ENCODE measurements around the gene HLA-G.

Gene HLA-G

GRCh38 chr6:29830409-29830808 lies 2.8 kb downstream of the HLA-G start:
- H3K79me2 ChIP-seq (ENCODE audit: control insufficient read depth, insufficient read depth, low read length, poor library complexity): no peaks in the 10 kb centered on the region
- WGBS (ENCODE audit: extremely low coverage, insufficient coverage, insufficient read length): no CpG with 5 or more reads among the region's 2 CpGs
- H3K9me3 ChIP-seq (ENCODE audit: insufficient read depth, low read depth, low read length): peaks cover 2% of the 10 kb centered on the region
- no peak overlapping the region for H3K4me2 ChIP-seq (ENCODE audit: low read length)
- H3K4ac ChIP-seq (ENCODE audit: low read depth, low read length): no peak overlapping the region
- DNase-seq: no peak
- no peak overlapping the region for H2BK120ac ChIP-seq (ENCODE audit: insufficient read depth, low read length, poor library complexity)
- no peak overlapping the region for H3K18ac ChIP-seq (ENCODE audit: low read length)
- H3K79me1 ChIP-seq (ENCODE audit: low read length): no peaks in the 10 kb centered on the region
- H3K36me3 ChIP-seq (ENCODE audit: control insufficient read depth in 1 of 2, insufficient read depth in 2 of 2, low read length in 2 of 2): no peaks in the 10 kb centered on the region
- H3K27ac ChIP-seq (ENCODE audit: low read depth, low read length): no peak overlapping the region
- H4K91ac ChIP-seq (ENCODE audit: low read depth, low read length): no peak overlapping the region
- H2BK12ac ChIP-seq (ENCODE audit: low read length): no peak overlapping the region
- H3K4me3 ChIP-seq (ENCODE audit: low read depth, low read length): no peak overlapping the region
- H3K4me1 ChIP-seq (ENCODE audit: control insufficient read depth in 1 of 2, insufficient read depth in 2 of 2, low read length in 2 of 2): peaks cover 0 to 3% of the 10 kb centered on the region in 2 experiments
- peaks cover 14% of the 10 kb centered on the region for H3K27me3 ChIP-seq (ENCODE audit: insufficient read depth, low read length)
- no peak overlapping the region for H4K8ac ChIP-seq (ENCODE audit: low read depth, low read length)
- H2AK5ac ChIP-seq (ENCODE audit: low read length): no peak overlapping the region
- H4K12ac ChIP-seq (ENCODE audit: low read depth, low read length): no peak overlapping the region
- no peak overlapping the region for H3K23ac ChIP-seq (ENCODE audit: low read length)
- H3K9ac ChIP-seq (ENCODE audit: low read length): no peak overlapping the region
- no peak overlapping the region for H2AFZ ChIP-seq (ENCODE audit: insufficient read depth, low read length, poor library complexity)
- no peak overlapping the region for H2BK5ac ChIP-seq (ENCODE audit: low read depth, low read length, poor library complexity)
- no peak overlapping the region for H3K14ac ChIP-seq (ENCODE audit: low read length)

- Histone ChIP-seq H4K8ac (ENCODE audit: low read depth, low read length) (no peak overlapping the region), H3K18ac (ENCODE audit: low read length) (no peak overlapping the region), H3K27ac (ENCODE audit: low read depth, low read length) (no peak overlapping the region), H3K9me3 (ENCODE audit: insufficient read depth, low read depth, low read length) (peaks cover 2% of the 10 kb centered on the region), H3K79me1 (ENCODE audit: low read length) (no peaks in the 10 kb centered on the region), H2AFZ (ENCODE audit: insufficient read depth, low read length, poor library complexity) (no peak overlapping the region), H3K79me2 (ENCODE audit: control insufficient read depth, insufficient read depth, low read length, poor library complexity) (no peaks in the 10 kb centered on the region), H2AK5ac (ENCODE audit: low read length) (no peak overlapping the region), H3K14ac (ENCODE audit: low read length) (no peak overlapping the region), H3K4me2 (ENCODE audit: low read length) (no peak overlapping the region), H3K4me1 (ENCODE audit: control insufficient read depth in 1 of 2, insufficient read depth in 2 of 2, low read length in 2 of 2) (peaks cover 0 to 3% of the 10 kb centered on the region in 2 experiments), H3K9ac (ENCODE audit: low read length) (no peak overlapping the region), H3K4ac (ENCODE audit: low read depth, low read length) (no peak overlapping the region), H2BK120ac (ENCODE audit: insufficient read depth, low read length, poor library complexity) (no peak overlapping the region), H3K27me3 (ENCODE audit: insufficient read depth, low read length) (peaks cover 14% of the 10 kb centered on the region), H3K23ac (ENCODE audit: low read length) (no peak overlapping the region), H2BK5ac (ENCODE audit: low read depth, low read length, poor library complexity) (no peak overlapping the region), H3K36me3 (ENCODE audit: control insufficient read depth in 1 of 2, insufficient read depth in 2 of 2, low read length in 2 of 2) (no peaks in the 10 kb centered on the region), H4K12ac (ENCODE audit: low read depth, low read length) (no peak overlapping the region), H4K91ac (ENCODE audit: low read depth, low read length) (no peak overlapping the region), H3K4me3 (ENCODE audit: low read depth, low read length) (no peak overlapping the region), H2BK12ac (ENCODE audit: low read length) (no peak overlapping the region)
- WGBS (ENCODE audit: extremely low coverage, insufficient coverage, insufficient read length): no CpG with 5 or more reads among the region's 2 CpGs
- DNase-seq: no peak
Observed at GRCh38 chr6:29831776-29832175, 4.2 kb downstream of the HLA-G start.

GRCh38 chr6:29834564-29835436 lies 7.2 kb downstream of the HLA-G start:
- H2BK120ac ChIP-seq (ENCODE audit: insufficient read depth, low read length, poor library complexity): no peak overlapping the region
- H3K4ac ChIP-seq (ENCODE audit: low read depth, low read length): no peak overlapping the region
- no peak overlapping the region for H2AFZ ChIP-seq (ENCODE audit: insufficient read depth, low read length, poor library complexity)
- peak in 1 of 2 donors; percentile 57 for DNase-seq
- H3K14ac ChIP-seq (ENCODE audit: low read length): no peak overlapping the region
- no peak overlapping the region for H2BK5ac ChIP-seq (ENCODE audit: low read depth, low read length, poor library complexity)
- H3K4me3 ChIP-seq (ENCODE audit: low read depth, low read length): no peak overlapping the region
- no peaks in the 10 kb centered on the region for H3K79me1 ChIP-seq (ENCODE audit: low read length)
- no peak overlapping the region for H2AK5ac ChIP-seq (ENCODE audit: low read length)
- H3K36me3 ChIP-seq (ENCODE audit: control insufficient read depth in 1 of 2, insufficient read depth in 2 of 2, low read length in 2 of 2): no peaks in the 10 kb centered on the region
- H4K12ac ChIP-seq (ENCODE audit: low read depth, low read length): no peak overlapping the region
- no peak overlapping the region for H4K8ac ChIP-seq (ENCODE audit: low read depth, low read length)
- no CpG with 5 or more reads among the region's 16 CpGs for WGBS (ENCODE audit: extremely low coverage, insufficient coverage, insufficient read length)
- no peak overlapping the region for H3K18ac ChIP-seq (ENCODE audit: low read length)
- H3K79me2 ChIP-seq (ENCODE audit: control insufficient read depth, insufficient read depth, low read length, poor library complexity): no peaks in the 10 kb centered on the region
- H4K91ac ChIP-seq (ENCODE audit: low read depth, low read length): no peak overlapping the region
- no peak overlapping the region for H3K23ac ChIP-seq (ENCODE audit: low read length)
- H2BK12ac ChIP-seq (ENCODE audit: low read length): no peak overlapping the region
- H3K4me1 ChIP-seq (ENCODE audit: control insufficient read depth in 1 of 2, insufficient read depth in 2 of 2, low read length in 2 of 2): no peaks in the 10 kb centered on the region
- no peak overlapping the region for H3K9ac ChIP-seq (ENCODE audit: low read length)
- H3K4me2 ChIP-seq (ENCODE audit: low read length): no peak overlapping the region
- H3K9me3 ChIP-seq (ENCODE audit: insufficient read depth, low read depth, low read length): no peaks in the 10 kb centered on the region
- no peaks in the 10 kb centered on the region for H3K27me3 ChIP-seq (ENCODE audit: insufficient read depth, low read length)
- no peak overlapping the region for H3K27ac ChIP-seq (ENCODE audit: low read depth, low read length)

- Histone ChIP-seq H3K9me3 (ENCODE audit: insufficient read depth, low read depth, low read length) (no peaks in the 10 kb centered on the region), H2BK120ac (ENCODE audit: insufficient read depth, low read length, poor library complexity) (no peak overlapping the region), H3K14ac (ENCODE audit: low read length) (no peak overlapping the region), H2BK12ac (ENCODE audit: low read length) (no peak overlapping the region), H3K27me3 (ENCODE audit: insufficient read depth, low read length) (no peaks in the 10 kb centered on the region), H3K4ac (ENCODE audit: low read depth, low read length) (no peak overlapping the region), H3K18ac (ENCODE audit: low read length) (no peak overlapping the region), H3K4me3 (ENCODE audit: low read depth, low read length) (no peak overlapping the region), H2BK5ac (ENCODE audit: low read depth, low read length, poor library complexity) (no peak overlapping the region), H3K4me1 (ENCODE audit: control insufficient read depth in 1 of 2, insufficient read depth in 2 of 2, low read length in 2 of 2) (no peaks in the 10 kb centered on the region), H3K79me2 (ENCODE audit: control insufficient read depth, insufficient read depth, low read length, poor library complexity) (no peaks in the 10 kb centered on the region), H3K79me1 (ENCODE audit: low read length) (no peaks in the 10 kb centered on the region), H2AFZ (ENCODE audit: insufficient read depth, low read length, poor library complexity) (no peak overlapping the region), H4K12ac (ENCODE audit: low read depth, low read length) (no peak overlapping the region), H4K91ac (ENCODE audit: low read depth, low read length) (no peak overlapping the region), H2AK5ac (ENCODE audit: low read length) (no peak overlapping the region), H3K27ac (ENCODE audit: low read depth, low read length) (no peak overlapping the region), H3K36me3 (ENCODE audit: control insufficient read depth in 1 of 2, insufficient read depth in 2 of 2, low read length in 2 of 2) (no peaks in the 10 kb centered on the region), H3K9ac (ENCODE audit: low read length) (no peak overlapping the region), H3K4me2 (ENCODE audit: low read length) (no peak overlapping the region), H3K23ac (ENCODE audit: low read length) (no peak overlapping the region), H4K8ac (ENCODE audit: low read depth, low read length) (no peak overlapping the region)
- no peak for DNase-seq
- no CpG with 5 or more reads among the region's 1 CpG for WGBS (ENCODE audit: extremely low coverage, insufficient coverage, insufficient read length)
Observed at GRCh38 chr6:29839917-29840316, 12.3 kb downstream of the HLA-G start.
